WTC11 (cell line): Measurements from ENCODE around the gene ALG14.

Source experiments
- CTCF ChIP-seq: fragments of 200-600 bp; IDR thresholded peaks from 2 replicates; pipeline ENCODE4 v1.8.0; 2022; ENCODE audit warnings: antibody characterized with exemption
- KAT7 ChIP-seq: sonication (generic); formaldehyde crosslinking; IDR thresholded peaks from 2 replicates; pipeline ENCODE4 v1.8.1; 2023; ENCODE audit warnings: missing genetic modification reagents, mild to moderate bottlenecking, borderline replicate concordance
- MYBL2 ChIP-seq: sonication (generic); formaldehyde crosslinking; IDR thresholded peaks from 2 replicates; pipeline ENCODE4 v1.8.1; 2023; ENCODE audit warnings: mild to moderate bottlenecking, moderate library complexity, missing genetic modification reagents
- NFYB ChIP-seq: sonication (generic); formaldehyde crosslinking; conservative IDR thresholded peaks from 2 replicates; pipeline ENCODE4 v1.8.0; 2022; ENCODE audit warnings: low read depth, missing genetic modification reagents
- TEAD4 ChIP-seq: sonication (generic); formaldehyde crosslinking; IDR thresholded peaks from 2 replicates; pipeline ENCODE4 v1.8.0; 2022; ENCODE audit warnings: mild to moderate bottlenecking, missing genetic modification reagents
- ZNF416 ChIP-seq: fragments of 250-450 bp; sonication (Bioruptor Pico); IDR thresholded peaks from 2 replicates; pipeline ENCODE4 v1.9.0; 2021; ENCODE audit warnings: mild to moderate bottlenecking, inconsistent platforms
- TF ChIP-seq, protein P1 (sequence below): sonication (generic); formaldehyde crosslinking; IDR thresholded peaks from 2 replicates; pipeline ENCODE4 v1.8.0; 2023; ENCODE audit warnings: missing genetic modification reagents, mild to moderate bottlenecking, borderline replicate concordance
- TF ChIP-seq, protein P2 (sequence below): sonication (generic); formaldehyde crosslinking; IDR thresholded peaks from 2 replicates; pipeline ENCODE4 v1.8.1; 2022; ENCODE audit warnings: mild to moderate bottlenecking, moderate library complexity, missing genetic modification reagents
- TF ChIP-seq, protein P3 (sequence below): sonication (generic); formaldehyde crosslinking; IDR thresholded peaks from 2 replicates; pipeline ENCODE4 v1.8.0; 2023; ENCODE audit warnings: mild to moderate bottlenecking, missing genetic modification reagents

GRCh38 chr1:94952539-94952938, 120.2 kb downstream of the ALG14 start:
- TF ChIP-seq, protein P1, sequence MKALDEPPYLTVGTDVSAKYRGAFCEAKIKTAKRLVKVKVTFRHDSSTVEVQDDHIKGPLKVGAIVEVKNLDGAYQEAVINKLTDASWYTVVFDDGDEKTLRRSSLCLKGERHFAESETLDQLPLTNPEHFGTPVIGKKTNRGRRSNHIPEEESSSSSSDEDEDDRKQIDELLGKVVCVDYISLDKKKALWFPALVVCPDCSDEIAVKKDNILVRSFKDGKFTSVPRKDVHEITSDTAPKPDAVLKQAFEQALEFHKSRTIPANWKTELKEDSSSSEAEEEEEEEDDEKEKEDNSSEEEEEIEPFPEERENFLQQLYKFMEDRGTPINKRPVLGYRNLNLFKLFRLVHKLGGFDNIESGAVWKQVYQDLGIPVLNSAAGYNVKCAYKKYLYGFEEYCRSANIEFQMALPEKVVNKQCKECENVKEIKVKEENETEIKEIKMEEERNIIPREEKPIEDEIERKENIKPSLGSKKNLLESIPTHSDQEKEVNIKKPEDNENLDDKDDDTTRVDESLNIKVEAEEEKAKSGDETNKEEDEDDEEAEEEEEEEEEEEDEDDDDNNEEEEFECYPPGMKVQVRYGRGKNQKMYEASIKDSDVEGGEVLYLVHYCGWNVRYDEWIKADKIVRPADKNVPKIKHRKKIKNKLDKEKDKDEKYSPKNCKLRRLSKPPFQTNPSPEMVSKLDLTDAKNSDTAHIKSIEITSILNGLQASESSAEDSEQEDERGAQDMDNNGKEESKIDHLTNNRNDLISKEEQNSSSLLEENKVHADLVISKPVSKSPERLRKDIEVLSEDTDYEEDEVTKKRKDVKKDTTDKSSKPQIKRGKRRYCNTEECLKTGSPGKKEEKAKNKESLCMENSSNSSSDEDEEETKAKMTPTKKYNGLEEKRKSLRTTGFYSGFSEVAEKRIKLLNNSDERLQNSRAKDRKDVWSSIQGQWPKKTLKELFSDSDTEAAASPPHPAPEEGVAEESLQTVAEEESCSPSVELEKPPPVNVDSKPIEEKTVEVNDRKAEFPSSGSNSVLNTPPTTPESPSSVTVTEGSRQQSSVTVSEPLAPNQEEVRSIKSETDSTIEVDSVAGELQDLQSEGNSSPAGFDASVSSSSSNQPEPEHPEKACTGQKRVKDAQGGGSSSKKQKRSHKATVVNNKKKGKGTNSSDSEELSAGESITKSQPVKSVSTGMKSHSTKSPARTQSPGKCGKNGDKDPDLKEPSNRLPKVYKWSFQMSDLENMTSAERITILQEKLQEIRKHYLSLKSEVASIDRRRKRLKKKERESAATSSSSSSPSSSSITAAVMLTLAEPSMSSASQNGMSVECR (CRISPR knock-in tag) = no peak
- TF ChIP-seq MYBL2 (CRISPR knock-in tag) (no peak), KAT7 (no peak), NFYB (CRISPR knock-in tag) (no peak), TEAD4 (CRISPR knock-in tag) (no peak), ZNF416 (CRISPR knock-in tag) (no peak), CTCF (no peak)
- TF ChIP-seq, protein P2, sequence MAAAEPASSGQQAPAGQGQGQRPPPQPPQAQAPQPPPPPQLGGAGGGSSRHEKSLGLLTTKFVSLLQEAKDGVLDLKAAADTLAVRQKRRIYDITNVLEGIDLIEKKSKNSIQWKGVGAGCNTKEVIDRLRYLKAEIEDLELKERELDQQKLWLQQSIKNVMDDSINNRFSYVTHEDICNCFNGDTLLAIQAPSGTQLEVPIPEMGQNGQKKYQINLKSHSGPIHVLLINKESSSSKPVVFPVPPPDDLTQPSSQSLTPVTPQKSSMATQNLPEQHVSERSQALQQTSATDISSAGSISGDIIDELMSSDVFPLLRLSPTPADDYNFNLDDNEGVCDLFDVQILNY (CRISPR knock-in tag) = no peak
- TF ChIP-seq, protein P3, sequence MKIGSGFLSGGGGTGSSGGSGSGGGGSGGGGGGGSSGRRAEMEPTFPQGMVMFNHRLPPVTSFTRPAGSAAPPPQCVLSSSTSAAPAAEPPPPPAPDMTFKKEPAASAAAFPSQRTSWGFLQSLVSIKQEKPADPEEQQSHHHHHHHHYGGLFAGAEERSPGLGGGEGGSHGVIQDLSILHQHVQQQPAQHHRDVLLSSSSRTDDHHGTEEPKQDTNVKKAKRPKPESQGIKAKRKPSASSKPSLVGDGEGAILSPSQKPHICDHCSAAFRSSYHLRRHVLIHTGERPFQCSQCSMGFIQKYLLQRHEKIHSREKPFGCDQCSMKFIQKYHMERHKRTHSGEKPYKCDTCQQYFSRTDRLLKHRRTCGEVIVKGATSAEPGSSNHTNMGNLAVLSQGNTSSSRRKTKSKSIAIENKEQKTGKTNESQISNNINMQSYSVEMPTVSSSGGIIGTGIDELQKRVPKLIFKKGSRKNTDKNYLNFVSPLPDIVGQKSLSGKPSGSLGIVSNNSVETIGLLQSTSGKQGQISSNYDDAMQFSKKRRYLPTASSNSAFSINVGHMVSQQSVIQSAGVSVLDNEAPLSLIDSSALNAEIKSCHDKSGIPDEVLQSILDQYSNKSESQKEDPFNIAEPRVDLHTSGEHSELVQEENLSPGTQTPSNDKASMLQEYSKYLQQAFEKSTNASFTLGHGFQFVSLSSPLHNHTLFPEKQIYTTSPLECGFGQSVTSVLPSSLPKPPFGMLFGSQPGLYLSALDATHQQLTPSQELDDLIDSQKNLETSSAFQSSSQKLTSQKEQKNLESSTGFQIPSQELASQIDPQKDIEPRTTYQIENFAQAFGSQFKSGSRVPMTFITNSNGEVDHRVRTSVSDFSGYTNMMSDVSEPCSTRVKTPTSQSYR (CRISPR knock-in tag) = no peak
